ENCODE data around the gene CFAP69. TPM values are rescaled to one million over a fixed set of nuclear protein-coding genes. Genes with fewer than 3 reads are reported as not detected.

The CFAP69 gene
- total and polyA plus RNA-seq, 2 donors (not counting 1 experiment from before 2014, with no cell fraction given), result 0.10 to 0.15 TPM

- no peak overlapping the region for H3K4me3 Mint-ChIP-seq
- Histone ChIP-seq H2AFZ (ENCODE audit: insufficient read depth, low read depth, low read length, poor library complexity, severe bottlenecking) (no peak overlapping the region), H3K9me3 (ENCODE audit: control extremely low read depth in 1 of 3, control insufficient read depth in 2 of 3, insufficient read depth in 1 of 3, low read length in 2 of 3) (no peaks in the 10 kb centered on the region), H3K79me2 (ENCODE audit: control insufficient read depth, insufficient read depth, low read length) (no peaks in the 10 kb centered on the region), H3K4me2 (replicated peaks; ENCODE audit: low read depth, low read length, poor library complexity, severe bottlenecking) (no peak overlapping the region), H4K20me1 (ENCODE audit: control insufficient read depth, insufficient read depth, low read length, poor library complexity, severe bottlenecking) (no peaks in the 10 kb centered on the region), H3K4me3 (ENCODE audit: control extremely low read depth in 1 of 5, extremely low read depth in 1 of 5, insufficient read depth in 1 of 5, low read depth in 2 of 5, low read length in 4 of 5) (no peak overlapping the region), H3K27me3 (replicated peaks in 1 of 4; ENCODE audit: control extremely low read depth in 1 of 4, control insufficient read depth in 3 of 4, insufficient read depth in 4 of 4, low read length in 3 of 4) (no peaks in the 10 kb centered on the region), H3K27ac (ENCODE audit: low read length in 2 of 2) (no peak overlapping the region), H3K4me1 (ENCODE audit: control insufficient read depth in 2 of 2, insufficient read depth in 2 of 2, low read length in 2 of 2) (no peaks in the 10 kb centered on the region), H3K9ac (ENCODE audit: low read length) (no peak overlapping the region), H3K36me3 (replicated peaks in 1 of 2; ENCODE audit: control extremely low read depth in 1 of 2, control insufficient read depth in 1 of 2, extremely low read depth in 1 of 2, insufficient read depth in 2 of 2, low read length in 1 of 2) (no peaks in the 10 kb centered on the region)
- H3K27ac Mint-ChIP-seq, result no peak overlapping the region
- ChIA-PET CTCF (interaction anchor here (0.6 kb wide), 1 partner anchor 59 kb away, joined by 3 read pairs; no protein-coding TSS in a partner anchor), POLR2A (no interaction called here)
- H3K9me3 Mint-ChIP-seq (ENCODE audit: insufficient read depth), result no peaks in the 10 kb centered on the region
- TF ChIP-seq, protein P1, sequence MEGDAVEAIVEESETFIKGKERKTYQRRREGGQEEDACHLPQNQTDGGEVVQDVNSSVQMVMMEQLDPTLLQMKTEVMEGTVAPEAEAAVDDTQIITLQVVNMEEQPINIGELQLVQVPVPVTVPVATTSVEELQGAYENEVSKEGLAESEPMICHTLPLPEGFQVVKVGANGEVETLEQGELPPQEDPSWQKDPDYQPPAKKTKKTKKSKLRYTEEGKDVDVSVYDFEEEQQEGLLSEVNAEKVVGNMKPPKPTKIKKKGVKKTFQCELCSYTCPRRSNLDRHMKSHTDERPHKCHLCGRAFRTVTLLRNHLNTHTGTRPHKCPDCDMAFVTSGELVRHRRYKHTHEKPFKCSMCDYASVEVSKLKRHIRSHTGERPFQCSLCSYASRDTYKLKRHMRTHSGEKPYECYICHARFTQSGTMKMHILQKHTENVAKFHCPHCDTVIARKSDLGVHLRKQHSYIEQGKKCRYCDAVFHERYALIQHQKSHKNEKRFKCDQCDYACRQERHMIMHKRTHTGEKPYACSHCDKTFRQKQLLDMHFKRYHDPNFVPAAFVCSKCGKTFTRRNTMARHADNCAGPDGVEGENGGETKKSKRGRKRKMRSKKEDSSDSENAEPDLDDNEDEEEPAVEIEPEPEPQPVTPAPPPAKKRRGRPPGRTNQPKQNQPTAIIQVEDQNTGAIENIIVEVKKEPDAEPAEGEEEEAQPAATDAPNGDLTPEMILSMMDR (IDR thresholded peaks at IDR 0.05), result peak; percentile 31
- TF ChIP-seq EZH2 (IDR thresholded peaks at IDR 0.05; ENCODE audit: borderline replicate concordance, insufficient read depth, low read depth, low read length, poor library complexity, severe bottlenecking), result no peak
- no peak for ATAC-seq (ENCODE audit: low read depth)
- intact Hi-C loops (cut with micrococcal nuclease), result no loop called here
- WGBS (ENCODE audit: insufficient coverage), result no CpG with 5 or more reads among the region's 5 CpGs
- H3K4me1 Mint-ChIP-seq, result no peaks in the 10 kb centered on the region
- peaks cover 11% of the 10 kb centered on the region for H3K27me3 Mint-ChIP-seq
- DNase-seq, result no peak
Observed at GRCh38 chr7:90298145-90299038, 53.4 kb downstream of the CFAP69 start.

DNA sequence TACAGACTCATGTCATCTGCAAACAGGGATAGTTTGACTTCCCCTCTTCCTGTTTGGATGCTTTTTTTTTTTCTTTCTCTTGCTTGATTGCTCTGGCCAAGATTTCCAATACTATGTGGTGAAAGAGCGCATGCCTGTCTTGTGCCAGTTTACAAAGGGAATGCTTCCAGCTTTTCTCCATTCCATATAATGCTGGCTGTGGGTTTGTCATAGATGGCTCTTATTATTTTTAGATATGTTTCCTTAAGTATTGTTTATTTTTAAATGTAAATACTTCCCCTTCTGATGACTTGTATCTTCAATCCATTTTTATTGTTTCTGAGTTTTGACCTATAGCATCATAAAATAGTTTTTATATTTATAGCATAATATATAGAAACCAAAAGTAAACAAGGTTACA, 58.3 kb downstream of the CFAP69 start:
- H4K20me1 ChIP-seq (ENCODE audit: control insufficient read depth, insufficient read depth, low read length, poor library complexity, severe bottlenecking), result no peaks in the 10 kb centered on the region
- no peaks in the 10 kb centered on the region for H3K4me1 ChIP-seq (ENCODE audit: control insufficient read depth in 2 of 2, insufficient read depth in 2 of 2, low read length in 2 of 2)
- Mint-ChIP-seq H3K27me3 (peaks cover 3% of the 10 kb centered on the region), H3K27ac (no peak overlapping the region), H3K4me3 (no peak overlapping the region), H3K4me1 (no peaks in the 10 kb centered on the region), H3K9me3 (ENCODE audit: insufficient read depth) (no peaks in the 10 kb centered on the region)
- H3K9me3 ChIP-seq (ENCODE audit: control extremely low read depth in 1 of 3, control insufficient read depth in 2 of 3, insufficient read depth in 1 of 3, low read length in 2 of 3), result no peaks in the 10 kb centered on the region
- no peaks in the 10 kb centered on the region for H3K27me3 ChIP-seq (replicated peaks in 1 of 4; ENCODE audit: control extremely low read depth in 1 of 4, control insufficient read depth in 3 of 4, insufficient read depth in 4 of 4, low read length in 3 of 4)
- ATAC-seq (ENCODE audit: low read depth) (no peak), DNase-seq (no peak)
- no peak overlapping the region for H2AFZ ChIP-seq (ENCODE audit: insufficient read depth, low read depth, low read length, poor library complexity, severe bottlenecking)
- H3K36me3 ChIP-seq (replicated peaks in 1 of 2; ENCODE audit: control extremely low read depth in 1 of 2, control insufficient read depth in 1 of 2, extremely low read depth in 1 of 2, insufficient read depth in 2 of 2, low read length in 1 of 2), result no peaks in the 10 kb centered on the region
- intact Hi-C loops (cut with micrococcal nuclease), result no loop called here
- no CpG with 5 or more reads among the region's 1 CpG for WGBS (ENCODE audit: insufficient coverage)
- TF ChIP-seq EZH2 (IDR thresholded peaks at IDR 0.05; ENCODE audit: borderline replicate concordance, insufficient read depth, low read depth, low read length, poor library complexity, severe bottlenecking), result no peak
- ChIA-PET POLR2A (no interaction called here), CTCF (interaction anchor here (0.9 to 1.4 kb wide), 2 partner anchors 10 to 149 kb away, joined by 3 to 4 read pairs; partner anchors contain the start of gene STEAP1)
- H3K79me2 ChIP-seq (ENCODE audit: control insufficient read depth, insufficient read depth, low read length), result no peaks in the 10 kb centered on the region
- H3K9ac ChIP-seq (ENCODE audit: low read length), result no peak overlapping the region
- no peak overlapping the region for H3K4me3 ChIP-seq (ENCODE audit: control extremely low read depth in 1 of 5, extremely low read depth in 1 of 5, insufficient read depth in 1 of 5, low read depth in 2 of 5, low read length in 4 of 5)
- H3K27ac ChIP-seq (ENCODE audit: low read length in 2 of 2), result no peak overlapping the region
- H3K4me2 ChIP-seq (replicated peaks; ENCODE audit: low read depth, low read length, poor library complexity, severe bottlenecking), result no peak overlapping the region
